GM10847 (cell line): Measurements from ENCODE around the gene TBXAS1.

Experiments used
- POLR2A ChIP-seq: IDR thresholded peaks from 2 replicates; pipeline ENCODE4 v1.6.1; 2011; ENCODE audit not compliant: insufficient read length; ENCODE audit errors: extremely low read depth

TBXAS1 gene

DNA sequence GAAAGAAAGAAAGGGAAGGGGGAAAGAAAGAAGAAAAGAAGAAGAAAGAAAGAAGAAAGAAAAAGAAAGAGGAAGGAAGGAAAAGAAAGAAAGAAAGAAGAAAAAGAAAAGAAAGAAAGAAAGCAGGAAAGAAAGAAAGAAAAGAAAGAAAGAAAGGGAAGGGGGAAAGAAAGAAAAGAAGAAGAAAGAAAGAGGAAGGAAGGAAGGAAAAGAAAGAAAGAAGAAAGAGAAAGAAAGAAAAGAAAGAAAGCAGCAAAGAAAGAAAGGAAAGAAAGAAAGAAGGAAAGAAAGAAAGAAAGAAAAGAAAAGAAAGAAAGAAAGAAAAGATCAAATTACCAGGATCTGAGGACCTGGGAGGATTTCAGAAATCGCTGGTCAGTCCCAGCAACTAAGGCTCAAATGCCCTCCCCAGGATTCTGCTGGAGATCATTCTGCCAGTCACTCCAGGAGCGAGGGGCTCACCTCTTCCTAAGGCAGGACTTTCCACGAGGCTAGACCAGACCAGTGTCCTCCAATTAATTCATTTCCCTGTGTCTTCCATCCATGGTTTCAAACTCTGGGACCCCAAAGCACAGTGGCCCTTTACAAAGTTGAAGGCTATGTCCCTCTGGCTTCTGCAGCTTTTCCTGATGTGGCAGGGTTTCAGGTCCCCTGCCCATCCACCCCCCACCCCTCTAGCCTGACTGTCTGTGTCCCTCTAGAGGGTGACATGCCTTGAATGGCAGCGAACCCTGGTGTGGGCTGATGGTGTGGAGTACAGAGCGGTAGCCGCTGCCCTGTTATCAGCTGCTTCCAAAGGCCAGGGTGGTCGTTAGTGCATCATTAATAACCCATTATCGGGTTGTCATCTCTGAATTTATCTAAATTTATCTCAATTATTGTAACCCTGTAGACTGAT, 155.8 kb downstream of the TBXAS1 start:
- TF ChIP-seq POLR2A = no peak

GRCh38 chr7:139985811-139986210, 156.7 kb downstream of the TBXAS1 start:
- TF ChIP-seq POLR2A = no peak

DNA sequence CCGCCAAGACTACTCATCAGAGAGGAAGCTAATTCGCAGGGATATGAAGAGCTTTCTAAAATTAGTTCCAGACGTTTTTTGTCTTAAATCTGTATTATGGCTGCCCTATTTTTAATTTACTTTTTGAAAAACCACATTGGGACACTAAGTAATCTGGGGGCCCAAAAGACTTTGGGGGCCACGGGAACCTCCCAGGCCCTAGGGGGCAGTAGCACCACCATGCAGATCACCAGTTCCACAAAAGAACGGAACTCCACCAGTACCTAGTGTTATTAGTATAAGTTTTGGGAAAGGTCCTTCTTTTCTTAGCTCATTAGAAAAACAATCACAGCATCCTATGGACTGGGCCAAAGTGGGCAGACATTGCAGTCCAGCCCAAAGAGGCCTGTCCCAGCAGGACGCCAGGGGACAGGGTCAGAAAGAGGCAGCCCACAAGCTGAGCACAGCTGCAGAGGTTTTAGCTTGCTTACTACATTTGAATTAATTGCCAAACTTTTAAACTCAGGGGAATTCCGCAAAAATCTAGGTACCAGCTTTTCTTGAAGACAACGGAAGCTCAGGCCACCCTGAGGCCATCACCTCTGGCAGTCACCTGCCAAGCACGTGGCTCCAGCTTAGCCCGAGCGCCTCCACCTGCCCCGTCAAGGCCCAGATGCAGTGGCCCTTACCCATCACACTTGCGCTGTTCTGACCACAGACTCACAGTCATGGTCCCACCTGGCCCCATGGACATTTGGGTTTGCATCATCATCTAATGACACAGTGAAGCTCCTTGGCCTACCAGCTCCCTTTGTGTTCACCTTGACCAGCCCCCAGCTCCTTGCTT, 158.8 kb downstream of the TBXAS1 start:
- TF ChIP-seq POLR2A = no peak

DNA sequence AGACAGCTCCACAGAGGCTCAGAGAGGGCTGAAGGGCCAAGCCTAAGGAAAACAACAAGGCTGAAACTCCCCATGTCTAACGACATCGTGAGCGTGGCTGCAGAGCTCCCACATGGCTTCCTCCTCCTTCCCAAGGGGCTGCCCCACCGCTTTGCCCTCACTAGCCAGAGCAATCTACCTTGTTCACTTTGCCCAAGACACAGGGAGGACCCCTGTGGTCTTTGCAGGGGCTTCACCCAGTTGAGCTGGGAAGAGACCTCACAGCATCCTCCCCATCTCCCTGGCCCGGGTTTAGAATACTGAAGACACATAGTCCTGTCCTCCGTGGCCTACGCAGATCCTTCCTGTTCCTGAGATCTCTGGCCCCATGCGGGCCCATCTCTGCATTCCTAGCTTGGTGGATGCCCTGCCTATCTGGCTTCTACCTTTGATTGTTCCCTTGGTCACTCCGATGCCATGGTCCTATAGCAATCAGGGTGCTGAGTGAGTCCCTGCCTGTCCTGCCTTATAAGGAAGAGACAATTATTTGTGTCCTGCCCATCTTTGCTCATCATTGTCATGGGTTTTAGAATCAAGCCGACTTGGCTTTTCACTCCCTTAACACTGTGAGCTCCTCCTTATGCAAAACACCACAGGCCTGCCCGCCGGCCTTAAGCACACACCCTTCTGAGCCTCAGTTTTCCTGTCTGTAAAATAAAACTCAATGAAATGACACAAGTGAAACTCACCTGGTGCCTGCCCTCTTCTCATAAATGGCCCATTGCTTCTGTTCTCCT, 160.5 kb downstream of the TBXAS1 start:
- TF ChIP-seq POLR2A = no peak

DNA sequence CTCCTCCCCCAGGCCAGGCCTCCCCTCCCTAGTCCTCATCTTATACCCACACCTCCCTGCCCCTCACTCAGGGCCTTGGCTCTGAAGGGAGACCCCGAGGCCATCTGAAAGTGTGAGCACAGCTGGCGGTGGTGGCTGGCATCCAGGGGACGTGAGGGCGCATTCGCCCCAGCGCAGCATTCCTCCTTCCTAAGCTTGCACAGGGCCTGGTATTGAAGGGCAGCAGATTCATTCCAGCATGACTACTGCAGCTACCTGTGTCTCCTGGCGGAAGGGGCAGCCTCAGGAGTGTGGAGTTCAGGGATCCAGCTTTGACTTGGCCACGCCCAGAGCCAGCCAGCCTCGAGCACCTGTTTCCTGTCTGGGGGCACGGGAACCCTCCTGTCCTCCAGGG, 161.1 kb downstream of the TBXAS1 start:
- TF ChIP-seq POLR2A = no peak

GRCh38 chr7:139990571-139991268, 161.7 kb downstream of the TBXAS1 start:
- no peak for TF ChIP-seq POLR2A

DNA sequence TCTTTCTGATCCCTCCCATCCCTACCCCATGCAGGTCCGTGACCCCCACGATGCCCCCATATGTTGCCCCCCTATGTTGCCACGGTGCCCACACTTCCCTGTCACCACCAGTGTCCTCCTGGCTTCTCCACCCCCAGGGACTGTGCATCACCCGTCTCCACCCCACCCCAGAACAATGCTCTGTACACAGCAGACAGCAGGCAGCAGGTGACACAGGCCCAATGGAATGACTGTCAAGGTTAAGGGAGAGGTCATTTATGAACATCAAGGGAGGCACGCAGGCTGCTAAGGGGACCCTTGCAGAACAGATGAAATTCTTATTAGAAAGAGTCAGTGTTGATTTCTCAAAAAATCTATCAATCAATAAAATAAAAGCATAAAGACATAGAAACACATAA, 162.2 kb downstream of the TBXAS1 start:
- no peak for TF ChIP-seq POLR2A

DNA sequence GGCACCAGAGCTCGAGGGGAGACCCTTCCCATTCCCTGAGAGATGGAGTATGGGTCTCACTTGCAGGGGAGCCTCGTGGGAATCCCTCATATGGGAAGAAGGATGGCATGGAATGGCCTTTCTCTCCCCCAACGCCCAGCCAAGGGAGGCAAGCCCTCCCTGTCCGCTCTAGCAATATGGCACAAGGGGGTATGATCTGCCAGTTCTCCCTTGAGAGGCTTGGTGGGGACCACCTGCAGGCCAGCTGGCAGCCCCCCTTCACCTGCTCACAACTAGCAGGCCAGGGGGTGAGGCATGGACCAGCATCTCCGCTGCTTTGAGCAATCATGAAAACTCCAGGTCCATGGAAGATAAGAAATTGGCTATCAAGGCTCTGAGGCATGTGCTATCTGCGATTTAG, 162.8 kb downstream of the TBXAS1 start:
- TF ChIP-seq POLR2A = no peak

DNA sequence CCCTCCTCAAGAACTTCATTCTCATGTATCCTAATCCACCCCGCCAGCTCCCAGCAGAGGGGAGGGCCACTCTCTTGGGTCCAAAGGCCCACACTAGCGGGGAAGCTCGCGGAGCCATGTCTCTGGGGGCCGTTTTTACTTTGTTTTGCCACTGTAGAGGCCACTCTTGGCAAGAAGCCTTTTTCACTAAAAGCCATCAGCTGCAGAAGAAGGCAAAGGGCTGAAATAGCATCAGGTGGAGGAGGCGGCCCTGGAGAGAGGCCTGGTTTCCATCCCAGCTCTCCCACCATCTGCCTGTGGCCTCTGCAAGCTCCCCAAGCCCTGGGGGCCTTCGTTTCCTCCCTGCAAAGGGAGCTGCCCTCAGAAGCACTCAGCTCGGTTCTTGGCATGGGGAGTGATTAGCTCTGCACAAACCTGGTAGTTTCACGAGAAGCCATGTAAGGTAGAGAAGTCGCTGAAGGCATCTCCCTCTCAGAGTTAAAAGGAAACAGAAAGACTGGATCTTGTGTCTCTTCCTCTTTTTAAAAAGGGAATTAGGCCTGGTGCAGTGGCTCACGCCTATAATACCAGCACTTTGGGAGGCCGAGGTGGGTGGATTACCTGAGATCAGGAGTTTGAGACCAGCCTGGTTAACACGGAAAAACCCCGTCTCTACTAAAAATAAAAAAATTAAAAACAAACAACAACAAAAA, 163.4 kb downstream of the TBXAS1 start:
- no peak for TF ChIP-seq POLR2A

DNA sequence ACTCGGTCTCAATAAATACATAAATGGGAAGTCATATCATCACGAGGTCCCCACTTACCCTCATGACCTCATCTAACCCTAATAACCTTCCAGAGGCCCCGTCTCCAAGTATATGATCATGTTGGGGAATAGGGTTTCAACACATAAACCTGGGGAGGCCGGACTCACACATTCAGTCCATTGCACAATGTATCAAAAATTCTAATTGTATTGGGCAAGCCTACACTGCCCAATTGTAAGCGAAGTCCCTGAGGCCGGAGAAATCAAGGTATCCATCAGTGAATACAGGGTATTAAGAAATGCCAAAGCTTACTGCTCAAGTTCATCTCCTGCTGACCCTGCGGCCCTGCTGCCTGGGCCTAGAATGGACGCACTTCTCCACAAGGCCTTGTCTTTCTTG, 164.1 kb downstream of the TBXAS1 start:
- TF ChIP-seq POLR2A = no peak

GRCh38 chr7:139993592-139993991, 164.5 kb downstream of the TBXAS1 start:
- no peak for TF ChIP-seq POLR2A

- TF ChIP-seq POLR2A = no peak
Measured at GRCh38 chr7:139994356-139994755, 165.3 kb downstream of the TBXAS1 start.

DNA sequence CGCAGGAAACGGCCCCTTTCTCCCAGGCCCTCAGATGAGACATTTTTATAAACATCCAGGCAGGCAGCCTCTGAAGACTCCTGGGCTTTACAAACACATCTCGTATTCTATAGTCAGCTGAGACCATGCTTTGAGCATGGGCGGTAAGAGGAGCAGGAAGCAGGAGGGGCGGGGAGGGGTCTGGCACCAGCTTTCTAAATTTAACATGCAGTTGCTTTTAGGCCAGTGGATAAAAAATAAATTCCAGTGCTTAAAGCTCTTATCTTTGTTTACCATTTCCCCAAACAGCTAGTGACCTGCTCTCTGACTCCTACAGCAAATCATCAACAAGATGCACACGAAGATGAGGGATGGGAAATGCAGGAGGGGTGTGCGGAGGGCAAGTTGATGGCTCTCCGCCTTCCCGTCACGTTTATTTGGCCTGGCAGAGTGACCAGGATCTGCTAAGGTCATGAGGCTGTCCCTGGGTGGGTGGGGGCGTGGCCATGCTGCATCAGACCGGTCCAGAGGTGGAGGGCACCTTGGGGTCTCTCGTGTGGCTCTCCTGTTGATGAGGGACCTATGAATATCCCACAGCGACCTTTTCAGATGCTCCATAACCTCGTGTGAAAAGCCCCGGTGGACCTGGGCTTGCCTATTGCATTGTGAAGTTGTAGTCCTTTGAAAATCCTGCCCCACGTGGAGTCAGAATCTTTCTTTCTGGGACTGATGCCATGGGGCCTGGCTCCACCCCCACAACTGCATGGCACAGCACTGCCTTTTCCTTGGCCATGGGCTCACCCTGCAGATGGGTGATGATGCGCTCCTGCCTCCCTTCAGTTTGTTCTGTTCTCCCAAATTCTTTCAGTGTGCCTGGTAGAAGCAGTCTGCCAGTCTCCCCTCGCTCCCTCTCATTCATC, 166.2 kb downstream of the TBXAS1 start:
- TF ChIP-seq POLR2A = no peak
